Amniotic epithelial cell (primary cell): ENCODE data around the gene METTL14.
"Not testable (repeated sequence)": the region's sequence is repeated elsewhere in the genome, so short reads cannot be mapped to it uniquely, and the experiment has no call there.

Experiments
- DNase-seq: peaks from one replicate; pipeline ENCODE4 v3.0.0-alpha.2; 2010; ENCODE audit warnings: low read depth

METTL14 gene

DNA sequence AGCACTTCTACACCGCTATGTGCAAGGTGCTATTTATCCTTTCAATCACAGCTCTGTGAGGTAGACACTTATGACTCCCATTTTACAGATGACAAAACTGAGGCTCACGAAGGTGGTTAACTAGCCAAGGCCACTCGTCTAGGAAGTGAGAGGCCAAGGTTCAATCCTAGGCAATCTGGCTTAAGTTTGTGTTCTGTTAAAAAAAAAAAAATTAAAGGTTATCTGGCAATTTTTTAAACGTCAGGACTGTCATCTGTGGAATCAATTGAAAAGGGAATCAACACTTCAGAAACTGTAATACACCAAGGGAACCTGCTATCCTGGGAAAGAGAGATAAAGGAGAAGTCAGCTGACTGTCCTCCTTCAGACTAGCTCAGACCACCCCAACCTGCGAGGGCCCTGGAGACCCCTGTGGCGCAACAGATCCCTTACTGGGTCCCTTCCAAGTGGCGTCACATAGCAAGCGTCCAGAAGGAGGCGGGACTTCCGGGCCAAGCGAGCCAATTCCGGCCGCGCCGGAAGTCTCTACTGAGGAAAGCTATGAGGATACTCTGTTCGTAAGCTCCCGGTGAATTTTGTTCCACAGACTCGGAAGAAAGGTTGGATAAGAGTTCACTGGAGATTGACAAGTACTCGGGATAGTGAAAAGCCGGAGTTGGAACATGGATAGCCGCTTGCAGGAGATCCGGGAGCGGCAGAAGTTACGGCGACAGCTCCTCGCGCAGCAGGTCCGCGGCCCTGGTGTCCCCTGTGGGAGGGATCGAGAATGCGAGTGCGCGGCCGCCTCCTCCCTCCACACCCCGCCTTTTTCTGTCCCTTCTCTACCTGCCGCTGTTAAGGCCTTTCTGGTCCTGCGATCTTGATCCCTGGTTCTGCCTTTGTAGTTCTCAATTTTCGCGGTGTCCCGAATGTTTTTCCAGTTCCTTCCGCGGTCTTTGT, at the start of gene METTL14:
METTL14 (plus strand) TSS at position 520 of the 939 bp plus-strand sequence; CDS start at position 663, 143 bp downstream.
- peak; percentile 88 for DNase-seq

DNA sequence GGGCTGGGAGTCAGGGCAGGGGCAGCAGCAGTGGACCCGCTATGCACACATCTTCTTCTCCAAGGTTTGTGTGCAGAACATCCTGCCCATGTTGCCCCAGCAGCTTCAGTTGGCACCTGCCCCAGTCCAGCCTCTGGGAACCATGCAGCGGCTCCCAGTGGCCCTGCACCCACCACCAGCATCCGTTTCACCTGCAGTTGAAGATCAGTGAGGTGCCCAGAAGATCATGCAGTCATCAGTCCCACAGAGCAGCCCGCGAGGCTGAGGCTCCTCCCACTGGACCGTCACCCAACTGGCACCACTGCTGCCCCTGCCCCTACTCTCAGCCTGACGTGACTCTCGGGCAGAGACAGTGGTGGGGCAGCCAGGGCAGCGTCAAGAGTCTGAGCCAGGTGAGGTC, 49.1 kb upstream of the METTL14 start:
- DNase-seq: not testable (repeated sequence)

DNA sequence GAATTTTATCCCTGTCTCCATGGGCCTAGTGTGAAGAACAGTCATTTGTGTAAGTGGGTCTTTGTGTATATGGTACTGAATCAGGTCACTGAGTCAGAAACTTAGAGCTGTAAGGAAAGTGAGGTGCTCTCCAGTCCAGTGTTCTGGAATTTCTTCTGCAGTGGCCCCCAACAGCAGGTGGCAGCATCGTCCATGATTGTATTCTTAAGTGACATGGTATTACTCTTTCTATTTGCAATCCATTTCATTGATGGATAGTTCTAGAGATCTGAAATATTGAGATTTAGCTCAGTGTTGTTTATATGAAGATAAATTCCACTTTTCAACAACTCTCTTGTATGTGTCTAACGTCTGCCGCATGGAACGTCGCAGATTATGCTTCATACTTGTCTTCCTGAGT, 20.5 kb upstream of the METTL14 start:
- peak; percentile 14 for DNase-seq

DNA sequence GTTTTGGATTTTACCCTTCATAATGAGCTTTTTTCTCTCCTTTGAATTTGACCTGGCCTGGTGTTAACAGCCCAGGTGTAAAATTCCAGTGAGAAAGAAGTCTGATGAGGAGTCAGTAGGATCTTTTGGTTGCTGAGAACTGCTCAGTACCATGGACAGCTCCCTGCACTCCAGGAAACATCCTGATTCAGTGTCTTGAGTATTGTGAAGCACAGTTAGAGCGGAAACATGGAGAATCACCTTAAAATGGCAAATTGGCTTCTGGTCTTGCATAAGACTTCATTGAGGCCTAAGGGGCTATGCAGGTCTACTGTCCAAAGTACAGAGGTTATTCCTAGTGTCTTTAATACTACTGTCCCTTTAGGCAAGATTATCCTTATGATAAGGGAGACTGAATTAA, 16.0 kb upstream of the METTL14 start:
- peak; percentile 78 for DNase-seq

DNA sequence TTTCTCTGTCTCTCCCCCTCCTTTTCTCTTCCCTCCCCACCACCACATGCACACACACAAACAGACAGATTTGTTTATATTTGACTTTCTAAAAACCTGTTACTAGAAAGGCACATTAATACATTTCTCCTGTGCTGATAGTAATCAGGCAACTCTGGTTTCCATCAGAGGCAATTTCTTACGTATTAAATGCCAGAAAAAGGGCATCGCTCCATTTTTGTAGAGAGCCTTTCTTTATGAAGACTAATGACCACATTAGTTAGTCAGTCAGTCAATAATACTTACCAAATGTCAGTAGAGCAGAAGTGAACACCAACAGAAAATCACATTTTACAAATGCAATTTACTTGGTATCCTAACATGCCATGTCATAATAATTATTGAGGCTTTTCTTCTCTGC, 14.2 kb upstream of the METTL14 start:
- not testable (repeated sequence) for DNase-seq

DNA sequence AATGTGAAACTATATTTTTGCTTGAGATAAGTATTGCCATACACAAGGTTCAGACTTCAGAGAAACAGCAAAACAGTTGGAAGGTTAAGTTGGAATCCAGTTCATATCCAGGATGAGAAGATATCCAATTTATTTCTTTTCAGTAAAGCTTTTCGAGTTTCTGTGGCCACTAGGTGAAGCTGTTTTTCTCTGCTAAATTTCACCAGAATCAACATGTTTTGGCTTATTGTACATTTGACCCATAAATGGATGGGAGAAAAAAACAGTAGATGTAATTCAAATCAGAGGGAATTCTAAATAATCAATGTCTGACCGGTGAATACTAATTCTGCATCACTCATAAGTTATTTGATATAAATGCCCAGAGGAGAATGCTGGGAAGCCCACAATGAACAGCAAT, 9.1 kb upstream of the METTL14 start:
- no peak for DNase-seq

DNA sequence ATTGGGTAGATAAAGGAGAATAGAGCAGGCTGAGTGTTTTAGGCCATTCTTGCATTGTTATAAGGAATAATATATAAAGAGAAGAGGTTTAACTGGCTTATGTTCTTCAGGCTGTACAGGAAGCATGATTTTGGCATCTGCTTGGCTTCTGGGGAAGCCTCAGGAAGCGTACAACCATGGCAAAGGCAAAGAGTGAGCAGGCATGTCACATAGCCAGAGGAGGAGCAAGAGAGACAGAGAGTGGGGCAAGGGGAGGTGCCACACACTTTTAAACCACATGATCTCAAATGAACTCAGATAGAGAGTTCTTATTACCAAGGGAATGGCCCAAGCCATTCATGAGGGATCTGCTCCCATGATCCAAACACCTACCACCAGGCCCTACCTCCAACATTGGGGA, 4.4 kb upstream of the METTL14 start:
- DNase-seq: no peak

DNA sequence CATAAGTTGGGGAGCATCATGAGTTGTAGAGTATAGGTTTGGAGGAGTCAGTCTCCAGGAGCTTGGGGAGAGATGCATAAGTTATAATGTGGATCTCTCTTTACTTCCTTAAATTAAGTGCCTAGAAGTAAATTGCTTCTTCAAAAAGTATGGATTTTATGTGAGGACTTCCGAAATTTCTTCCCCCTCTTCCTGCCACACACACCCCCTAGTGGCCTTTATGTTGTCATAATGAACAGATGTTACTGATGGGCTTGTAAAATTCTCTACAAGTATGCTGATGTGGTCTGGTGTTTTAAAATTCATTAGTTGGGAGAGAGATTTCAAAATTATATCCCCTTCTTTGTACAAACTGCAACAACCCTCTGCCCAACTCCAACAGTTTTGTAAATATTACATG, 2.3 kb upstream of the METTL14 start:
- DNase-seq: peak; percentile 6

DNA sequence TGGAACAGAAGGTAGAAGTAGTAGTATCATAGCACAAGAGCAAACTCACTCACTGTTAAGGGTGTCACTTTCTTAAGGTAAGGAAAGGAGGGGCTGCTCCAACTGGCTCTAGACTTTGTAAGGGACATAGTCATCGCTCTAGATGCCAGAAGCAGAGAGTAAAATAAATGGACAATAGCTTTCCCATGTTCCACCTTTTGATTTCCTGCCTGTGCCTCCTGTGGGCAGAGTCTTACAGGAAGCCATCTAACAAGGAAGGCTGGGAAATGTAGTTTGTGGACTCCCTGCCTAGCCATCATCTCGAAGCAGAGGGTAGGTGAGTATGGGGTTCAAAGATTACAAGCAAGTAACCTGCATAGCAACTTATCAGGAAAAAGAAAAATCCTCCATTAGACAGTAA, 1.7 kb upstream of the METTL14 start:
- DNase-seq: peak; percentile 8

DNA sequence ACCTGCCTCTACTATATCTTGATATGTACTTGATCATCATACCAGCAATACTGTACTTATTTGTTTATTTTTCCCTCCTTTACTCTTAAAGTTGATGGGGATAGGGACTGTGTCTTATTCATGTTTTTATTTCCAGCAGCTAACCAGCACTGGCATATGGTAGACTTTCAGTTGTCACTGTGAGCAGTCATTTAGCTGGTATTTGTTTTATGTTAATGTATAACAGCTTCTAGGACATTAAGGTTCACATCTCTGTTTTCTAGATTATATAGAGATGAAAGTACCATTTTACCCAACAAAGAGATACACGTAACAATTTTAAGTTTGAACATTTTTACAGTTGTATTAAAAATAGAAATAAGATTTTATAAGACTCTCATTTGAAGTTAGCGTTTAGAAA, 17.9 kb downstream of the METTL14 start:
- DNase-seq: no peak

DNA sequence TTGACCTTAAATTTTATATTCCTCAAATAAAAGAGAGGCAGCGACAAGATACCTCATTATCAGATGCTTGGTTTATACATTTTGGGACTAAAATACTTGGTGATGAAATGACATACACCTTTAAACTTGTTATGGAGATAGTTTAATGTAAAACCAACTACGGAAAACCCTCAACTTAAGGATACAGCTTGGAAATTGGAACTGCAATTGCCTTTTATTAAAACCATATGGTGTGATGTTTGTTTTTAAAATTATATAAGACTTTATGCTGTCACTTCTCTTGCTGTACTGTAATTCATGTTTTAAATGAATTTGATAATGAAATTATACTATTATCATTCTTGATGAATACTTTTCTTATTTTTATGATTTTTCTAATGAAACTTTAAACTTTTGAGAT, 25.9 kb downstream of the METTL14 start:
- DNase-seq: no peak

DNA sequence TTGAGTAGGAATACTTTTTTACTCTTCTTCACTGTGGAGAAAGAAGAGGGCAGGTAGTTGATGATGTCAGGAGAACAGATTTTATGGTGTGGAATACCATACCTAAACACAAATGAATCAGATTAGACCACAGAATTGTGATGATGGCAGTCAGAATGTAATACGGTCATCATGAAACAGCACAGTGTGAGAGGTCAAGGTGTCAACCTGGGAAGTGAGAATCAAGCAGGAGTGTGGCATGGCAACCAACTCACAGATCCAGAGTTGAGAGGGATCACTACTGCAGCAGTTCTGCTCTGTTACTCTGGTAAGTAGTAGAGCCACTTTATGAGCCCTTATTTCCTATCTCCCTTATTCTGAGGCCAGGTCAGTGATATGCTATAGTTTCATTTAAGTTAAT, 27.7 kb downstream of the METTL14 start:
- DNase-seq: peak; percentile 39

DNA sequence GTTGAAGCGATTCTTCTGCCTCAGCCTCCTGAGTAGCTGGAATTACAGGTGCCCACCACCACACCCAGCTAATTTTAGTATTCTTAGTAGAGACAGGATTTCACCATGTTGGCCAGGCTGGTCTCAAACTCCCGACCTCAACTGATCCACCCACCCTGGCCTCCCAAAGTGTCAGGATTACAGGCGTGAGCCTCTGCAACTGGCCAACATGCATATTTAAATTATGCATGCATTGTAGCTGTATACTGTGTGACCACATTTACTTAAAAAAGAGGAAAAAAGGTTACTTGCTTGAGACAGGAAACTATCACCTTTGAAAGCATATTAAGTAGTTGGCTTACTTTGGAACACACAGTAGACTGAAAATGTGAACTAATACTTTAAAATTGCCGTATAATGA, 29.5 kb downstream of the METTL14 start:
- no peak for DNase-seq

DNA sequence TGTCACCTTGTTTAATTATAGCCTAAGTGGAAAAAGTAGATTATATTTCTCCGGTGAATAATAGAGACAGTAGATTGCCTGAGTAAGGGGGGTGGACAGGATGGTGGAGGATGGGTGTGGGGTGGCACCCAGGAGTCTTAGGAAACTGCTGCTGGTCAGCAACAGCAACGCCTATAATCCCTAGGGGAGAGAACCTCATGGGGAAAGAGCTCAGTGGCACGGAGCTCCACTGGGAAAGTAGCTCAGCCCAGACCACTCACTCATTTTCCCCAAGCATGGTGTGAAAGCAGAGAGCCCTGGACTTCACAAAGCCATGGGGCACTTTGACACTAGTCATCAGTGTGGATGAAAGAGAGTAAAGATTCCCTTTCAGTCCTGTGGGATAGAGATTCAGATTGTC, 31.1 kb downstream of the METTL14 start:
- DNase-seq: peak; percentile 23

DNA sequence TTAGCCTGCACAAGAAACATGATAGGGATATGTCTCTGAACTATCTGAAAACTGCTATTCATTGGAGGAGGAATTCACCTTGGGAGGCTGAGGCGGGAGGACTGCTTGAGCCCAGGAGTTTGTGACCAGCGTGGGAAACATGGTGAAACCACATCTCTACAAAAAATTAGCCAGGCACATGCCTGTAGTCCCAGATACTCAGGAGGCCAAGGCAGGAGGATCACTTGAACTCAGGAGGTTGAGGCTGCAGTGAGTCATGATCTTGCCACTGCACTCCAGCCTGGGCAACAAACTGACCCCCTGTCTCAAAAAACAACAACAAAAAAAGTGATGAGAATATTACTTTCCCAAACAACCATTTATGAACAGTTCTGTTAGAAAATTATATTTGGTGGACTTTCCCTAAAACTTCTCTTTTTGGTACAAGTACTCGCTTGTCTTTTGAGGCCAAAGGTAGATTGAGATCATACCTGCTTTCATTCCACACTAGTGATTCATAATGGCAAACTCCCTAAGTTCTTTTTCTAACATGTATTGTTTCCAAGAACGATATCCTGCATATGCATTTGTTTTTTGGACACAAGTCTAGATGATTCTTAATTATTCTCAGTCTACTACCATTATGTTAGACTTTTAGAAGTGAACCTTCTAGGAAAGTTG, 33.4 kb downstream of the METTL14 start:
- DNase-seq: no peak

DNA sequence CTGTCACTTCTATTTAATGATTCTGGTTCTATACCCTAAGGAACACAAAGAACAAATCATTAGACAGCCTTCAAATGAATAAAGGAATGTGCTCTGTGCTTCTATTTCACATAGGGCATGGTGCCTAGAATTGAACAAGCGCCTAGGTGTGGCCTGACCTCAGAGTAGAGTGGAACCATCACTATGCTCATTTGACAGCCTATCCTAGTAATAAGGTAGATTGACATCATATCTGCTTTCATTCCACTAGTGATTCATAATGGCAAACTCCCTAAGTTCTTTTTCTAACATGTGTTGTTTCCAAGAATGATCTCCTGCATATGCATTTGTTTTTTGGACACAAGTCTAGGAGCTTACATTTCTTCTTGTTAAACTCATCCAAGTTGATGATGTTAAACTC, 36.6 kb downstream of the METTL14 start:
- no peak for DNase-seq

DNA sequence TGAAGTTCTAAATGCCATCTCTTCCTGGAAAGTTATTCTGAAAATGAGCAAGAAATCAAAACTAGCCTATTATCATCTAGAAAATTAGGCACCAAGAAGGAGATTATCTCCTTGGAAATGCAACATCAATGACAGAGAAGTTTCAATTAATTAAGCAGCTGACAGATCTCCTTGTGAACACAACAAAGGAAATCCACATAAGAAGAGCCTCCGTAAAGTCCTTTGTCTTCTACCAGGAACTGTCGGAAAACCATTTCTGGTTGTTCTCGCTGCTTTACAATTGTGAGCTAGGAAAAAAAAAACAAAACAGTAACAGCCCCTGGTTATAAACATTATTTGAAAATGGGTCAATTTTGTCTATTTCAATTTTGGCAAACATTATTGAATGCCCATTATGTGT, 38.2 kb downstream of the METTL14 start:
- no peak for DNase-seq

DNA sequence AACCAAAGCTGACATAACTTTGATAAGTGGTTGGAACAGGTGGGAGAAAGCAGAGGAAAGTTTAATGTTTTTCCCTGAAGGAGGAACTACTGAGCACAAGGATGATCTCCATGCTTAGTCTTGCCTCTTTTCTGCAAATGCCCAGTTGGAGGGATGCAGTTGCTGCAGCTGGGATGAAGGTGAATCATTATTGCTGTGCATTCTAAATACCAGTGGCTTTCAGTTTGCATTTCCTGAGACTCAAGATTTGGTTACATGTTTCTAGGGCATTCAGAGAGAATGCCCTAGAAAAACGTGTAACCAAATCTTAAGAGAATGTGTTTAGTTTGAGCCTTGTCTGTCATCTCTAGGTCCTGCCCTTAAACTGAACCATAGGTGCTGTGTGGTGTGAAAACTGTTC, 42.2 kb downstream of the METTL14 start:
- DNase-seq: no peak

DNA sequence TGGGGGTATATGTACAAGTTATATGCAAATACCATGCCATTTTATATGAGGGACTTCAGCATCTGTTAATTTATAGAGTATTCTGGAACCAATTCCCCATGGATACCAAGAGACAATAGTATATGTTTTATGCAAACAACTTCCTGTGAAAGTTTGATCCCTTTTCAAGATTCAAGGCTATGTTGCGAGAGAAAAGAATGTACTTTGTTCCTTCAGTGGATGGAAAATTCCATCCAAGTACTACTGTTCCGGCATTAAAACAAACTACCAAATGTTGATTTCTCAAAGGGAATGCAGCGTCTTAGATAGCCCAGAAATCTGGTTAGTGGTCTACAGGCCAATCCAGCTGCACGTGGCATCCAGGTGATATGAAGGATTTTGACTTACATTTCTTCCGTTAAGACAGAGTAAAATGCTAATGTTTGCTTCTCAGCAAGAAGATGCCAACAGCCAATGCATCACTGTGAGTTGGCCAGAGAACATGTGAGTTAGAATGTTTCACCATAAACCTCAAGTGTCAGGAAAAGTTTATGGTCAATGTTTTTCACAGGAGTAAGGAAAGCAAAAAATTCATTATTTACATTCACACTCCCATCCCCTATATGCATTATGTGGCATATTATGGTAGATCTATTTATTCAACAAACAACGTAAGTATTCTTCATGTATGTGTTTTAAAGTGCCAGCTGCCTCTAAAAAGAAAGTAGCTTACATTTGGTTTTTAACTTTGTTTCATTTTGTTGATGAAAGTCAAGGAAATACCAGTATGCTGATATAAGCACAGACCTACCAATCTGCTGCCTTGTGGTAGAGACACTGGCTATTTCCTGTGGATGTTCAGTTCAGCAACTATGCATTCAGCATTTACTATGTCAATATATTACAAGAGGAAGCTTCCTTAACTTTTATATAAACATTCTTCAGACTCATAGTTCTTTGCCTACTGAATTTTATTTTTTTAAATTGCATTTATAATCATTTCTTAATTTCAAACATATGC, 44.4 kb downstream of the METTL14 start:
- peak; percentile 84 for DNase-seq

DNA sequence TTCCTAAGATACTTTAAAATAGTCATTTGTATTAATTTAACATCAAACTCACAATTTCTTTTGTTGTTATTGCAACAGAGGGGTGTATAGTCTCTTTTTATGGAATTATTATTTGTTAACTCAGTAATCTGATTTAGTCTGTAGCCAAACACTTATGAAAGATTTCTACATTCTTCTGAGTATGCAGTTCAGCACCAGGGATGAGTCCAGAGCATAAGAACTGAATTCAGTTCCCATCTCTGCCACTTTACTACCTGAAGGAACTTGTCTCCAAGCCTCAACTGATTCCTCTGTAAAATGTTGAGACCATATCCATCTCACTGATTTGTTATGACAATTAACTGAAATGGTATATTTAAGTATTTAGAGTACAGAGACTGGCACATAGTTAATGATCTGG, 45.5 kb downstream of the METTL14 start:
- peak; percentile 31 for DNase-seq

DNA sequence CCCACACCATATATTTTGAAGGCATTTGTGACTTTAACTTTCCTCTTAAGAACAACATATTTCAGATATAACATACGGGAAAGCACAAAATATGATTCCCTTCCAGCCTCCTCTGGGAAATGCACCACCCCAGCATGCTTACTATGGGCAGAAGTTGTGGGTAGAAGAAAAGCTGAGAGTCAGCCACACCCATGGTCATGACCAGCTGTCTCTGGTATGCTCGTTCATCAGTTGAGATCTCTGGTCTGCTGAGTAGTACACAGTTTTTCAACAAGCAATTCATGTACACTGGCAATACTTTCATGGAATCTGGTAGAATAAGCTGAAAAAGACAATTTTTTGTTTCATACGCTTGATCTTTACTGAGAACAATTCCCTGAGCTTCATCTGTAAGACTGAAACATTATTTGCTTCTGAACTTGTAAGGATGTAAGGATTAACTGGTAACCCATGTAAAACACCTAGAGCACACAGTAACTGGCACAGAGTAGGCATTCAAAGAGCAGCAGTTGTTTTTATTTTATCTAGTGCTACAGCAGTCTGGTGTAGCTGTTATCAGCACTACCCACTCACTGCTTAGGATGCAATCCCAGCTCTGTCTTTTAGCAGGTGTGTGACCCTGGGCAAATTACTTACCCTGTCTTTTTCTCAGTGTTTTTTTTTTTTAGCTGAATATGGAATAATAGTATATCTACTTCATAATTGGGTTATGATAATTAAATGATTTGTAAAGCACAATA, 47.6 kb downstream of the METTL14 start:
- DNase-seq: peak; percentile 79
